Motor neuron (in vitro differentiated cells): Measurements from ENCODE around the gene ATG13. TPM values are rescaled to one million over a fixed set of nuclear protein-coding genes. Genes with fewer than 3 reads are reported as not detected.
A peak's percentile ranks its signal among the peaks of the same experiment; 100 is the strongest.
"Not testable (repeated sequence)": the region's sequence is repeated elsewhere in the genome, so short reads cannot be mapped to it uniquely, and the experiment has no call there.

Experiments used
- ATAC-seq, 8 experiments: fragments of 200-7000 bp; cut with Tn5 transposase; replicated peaks in 6 of 8; 2 replicates each; pipeline ENCODE4 v1.8.0; 2021; ENCODE audit warnings: mild to moderate bottlenecking in 8 of 8, moderate library complexity in 8 of 8
- H3K27ac ChIP-seq, 2 donors: fragments of 250-450 bp; sonication (Bioruptor Pico); 2 replicates each; pipeline ENCODE4 v1.9.0; 2021; ENCODE audit warnings: antibody characterized with exemption in 2 of 2, mild to moderate bottlenecking in 2 of 2, moderate library complexity in 1 of 2
- H3K4me1 ChIP-seq, 2 donors: fragments of 250-450 bp; sonication (Bioruptor Pico); replicated peaks in 1 of 2; 2 replicates each; pipeline ENCODE4 v1.6.1; 2021; ENCODE audit warnings: antibody characterized with exemption in 2 of 2, mild to moderate bottlenecking in 2 of 2, moderate library complexity in 1 of 2
- H3K4me3 ChIP-seq, 5 donors: fragments of 250-450 bp; sonication (Bioruptor Pico); 2 replicates each; pipeline ENCODE4 v1.9.0; 2021; ENCODE audit warnings: antibody characterized with exemption in 5 of 5, mild to moderate bottlenecking in 5 of 5, moderate library complexity in 4 of 5
- WGBS, 10 experiments: fragments of 450-650 bp; shearing (Covaris generic); methylation state at CpG; one replicate each; pipeline ENCODE4 v1.0.0; 2022; 5-methylcytosine and 5-hydroxymethylcytosine counted together
- in situ Hi-C, 9 experiments: fragments of 400-800 bp; cut with MboI; loops; one replicate each; pipeline ENCODE4 v1.15.0; 2021; ENCODE audit warnings: low sequenced_read_pairs in 9 of 9, low pct_unique_long_range_greater_than_20kb in 2 of 9; ENCODE audit not compliant: unreplicated experiment in 9 of 9
- total RNA-seq, 8 experiments: library from RNA; unstranded; fragments of 300-600 nt; gene quantifications; 2 replicates each; pipeline versions ENCODE4 v1.2.3 to v1.2.4, GENCODE V29; 2022

Gene ATG13
- total RNA-seq, 8 experiments from 2014 or later: 39.9 to 105 (median 65.6) TPM

DNA sequence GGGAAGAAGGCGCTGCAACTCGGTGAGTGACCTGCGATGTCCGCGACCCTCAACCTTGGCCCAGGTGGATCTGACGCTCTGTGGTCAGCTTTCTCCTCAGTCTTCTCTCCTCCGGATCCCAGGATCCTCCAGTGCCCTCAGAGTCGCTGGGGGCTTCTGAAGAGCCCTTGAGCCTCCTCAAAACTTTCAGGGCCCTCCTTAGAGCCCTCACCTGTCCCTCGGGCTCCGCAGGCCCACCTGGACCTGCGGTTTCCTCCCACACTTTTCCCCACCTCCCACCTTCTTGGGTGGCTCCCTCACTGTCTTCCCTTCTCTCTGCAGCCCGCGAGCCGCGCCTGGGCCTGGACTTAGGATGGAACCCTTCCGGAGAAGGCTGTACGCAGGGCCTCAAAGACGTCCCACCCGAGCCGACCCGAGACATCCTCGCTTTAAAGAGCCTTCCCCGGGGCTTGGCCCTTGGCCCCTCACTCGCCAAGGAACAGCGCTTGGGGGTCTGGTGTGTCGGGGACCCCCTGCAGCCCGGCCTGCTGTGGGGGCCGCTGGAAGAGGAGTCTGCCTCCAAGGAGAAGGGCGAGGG lies 83.8 kb downstream of the ATG13 start:
- Histone ChIP-seq H3K27ac (peak overlapping the region; percentile 98), H3K4me3 (peak overlapping the region; percentile 61 to 93 (median 86)), H3K4me1 (peaks cover 15 to 24% of the 10 kb centered on the region in 2 donors)
- WGBS, 10 experiments: 0 to 7% (median 0%) methylated on average over 1 to 9 of the region's 29 CpGs; no CpG with 5 or more reads in 3 of the 10 experiments
- peak in 3 of 8 experiments; percentile 3 to 5 (median 5) for ATAC-seq
- in situ Hi-C loops: no loop called here

DNA sequence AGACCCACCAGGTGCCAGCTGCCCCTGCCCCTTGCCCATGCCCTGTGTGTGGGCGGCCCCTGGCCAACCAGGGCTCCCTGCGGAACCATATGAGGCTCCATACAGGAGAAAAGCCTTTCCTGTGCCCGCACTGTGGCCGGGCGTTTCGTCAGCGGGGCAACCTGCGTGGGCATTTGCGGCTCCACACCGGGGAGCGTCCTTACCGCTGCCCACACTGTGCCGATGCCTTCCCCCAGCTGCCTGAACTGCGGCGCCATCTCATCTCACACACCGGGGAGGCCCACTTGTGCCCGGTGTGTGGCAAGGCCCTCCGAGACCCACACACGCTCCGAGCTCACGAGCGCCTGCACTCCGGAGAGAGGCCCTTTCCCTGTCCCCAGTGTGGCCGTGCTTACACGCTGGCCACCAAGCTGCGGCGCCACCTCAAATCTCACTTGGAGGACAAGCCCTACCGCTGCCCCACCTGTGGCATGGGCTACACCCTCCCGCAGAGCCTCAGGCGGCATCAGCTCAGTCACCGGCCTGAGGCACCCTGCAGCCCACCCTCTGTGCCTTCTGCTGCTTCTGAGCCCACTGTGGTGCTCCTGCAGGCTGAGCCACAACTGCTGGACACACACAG lies 87.8 kb downstream of the ATG13 start:
- Histone ChIP-seq H3K27ac (no peak overlapping the region), H3K4me1 (peaks cover 4 to 8% of the 10 kb centered on the region in 2 donors), H3K4me3 (no peak overlapping the region)
- in situ Hi-C loops: no loop called here
- WGBS, 10 experiments: 90 to 93% methylated on average over 6 to 13 of the region's 31 CpGs; no CpG with 5 or more reads in 8 of the 10 experiments
- no peak for ATAC-seq

DNA sequence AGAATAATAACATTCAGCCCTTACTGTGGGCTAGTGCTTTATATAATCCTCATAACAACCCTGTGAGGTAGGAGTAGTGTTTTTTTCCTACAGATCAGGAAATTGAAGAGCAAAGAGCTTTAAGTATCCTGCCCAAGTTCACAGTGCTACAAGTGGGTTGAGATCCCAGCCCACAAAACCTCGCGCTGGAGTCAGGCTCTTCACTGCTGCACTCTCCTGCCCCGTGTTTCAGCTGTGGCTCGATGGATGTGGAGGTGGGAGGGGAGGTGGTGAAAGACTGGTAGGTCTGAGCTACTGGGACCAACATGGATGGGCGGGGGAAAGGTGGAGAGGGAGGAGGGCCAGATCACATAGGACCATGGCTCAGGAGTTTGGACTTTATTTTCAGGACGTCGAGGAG lies 89.5 kb downstream of the ATG13 start:
- Histone ChIP-seq H3K4me3 (no peak overlapping the region), H3K4me1 (peaks cover 1 to 3% of the 10 kb centered on the region in 2 donors), H3K27ac (no peak overlapping the region)
- WGBS, 10 experiments: 70 to 100% (median 90%) methylated on average over 2 to 4 of the region's 7 CpGs; no CpG with 5 or more reads in 6 of the 10 experiments
- in situ Hi-C loops: no loop called here
- no peak for ATAC-seq

DNA sequence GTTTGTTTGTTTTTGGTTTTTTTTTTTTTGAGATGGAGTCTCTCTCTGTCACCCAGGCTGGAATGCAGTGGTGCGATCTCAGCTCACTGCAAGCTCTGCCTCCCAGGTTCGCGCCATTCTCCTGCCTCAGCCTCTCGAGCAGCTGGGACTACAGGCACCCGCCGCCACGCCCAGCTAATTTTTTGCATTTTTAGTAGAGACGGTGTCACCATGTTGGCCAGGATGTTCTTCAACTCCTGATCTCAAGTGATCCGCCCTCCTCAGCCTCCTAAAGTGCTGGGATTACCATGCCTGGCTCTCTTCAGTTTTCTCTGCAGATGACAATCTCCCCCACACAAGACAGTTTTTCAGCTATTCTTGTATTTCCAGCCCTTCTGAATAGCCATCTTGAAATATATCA lies 92.0 kb downstream of the ATG13 start:
- H3K4me1 ChIP-seq, in situ Hi-C loops, H3K27ac ChIP-seq, ATAC-seq, H3K4me3 ChIP-seq: not testable (repeated sequence)
- 14 to 93% (median 90%) methylated on average over 1 to 9 of the region's 9 CpGs; no CpG with 5 or more reads in 6 of the 10 experiments for WGBS, 10 experiments

DNA sequence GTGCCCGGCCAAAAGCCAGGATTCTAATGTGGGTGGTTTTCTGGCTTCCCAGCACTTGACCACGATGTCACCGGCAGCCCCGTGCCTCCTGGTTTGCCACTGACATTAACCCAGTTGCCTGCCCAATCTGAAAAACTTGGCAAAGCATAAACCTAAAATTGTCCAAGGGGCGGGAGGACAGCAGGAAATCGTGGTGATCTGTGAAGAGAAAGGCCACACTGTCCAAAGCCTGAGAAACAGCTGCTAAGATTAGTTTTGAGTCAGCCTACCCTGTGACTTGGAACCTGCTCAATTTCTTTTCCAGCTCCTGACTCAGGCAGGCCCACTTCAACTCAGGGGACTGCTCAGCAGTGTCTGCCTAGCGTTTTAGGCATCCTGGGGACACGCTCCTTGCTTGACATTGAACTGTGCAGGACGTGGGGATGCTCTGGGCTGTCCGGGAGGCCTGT lies 93.5 kb downstream of the ATG13 start:
- peak in 2 of 8 experiments; percentile 83 to 86 for ATAC-seq
- H3K27ac ChIP-seq: no peak overlapping the region
- in situ Hi-C loops: no loop called here
- 7 to 100% (median 70%) methylated on average over 1 to 5 of the region's 10 CpGs; no CpG with 5 or more reads in 3 of the 10 experiments for WGBS, 10 experiments
- H3K4me1 ChIP-seq: no peaks in the 10 kb centered on the region
- no peak overlapping the region for H3K4me3 ChIP-seq

DNA sequence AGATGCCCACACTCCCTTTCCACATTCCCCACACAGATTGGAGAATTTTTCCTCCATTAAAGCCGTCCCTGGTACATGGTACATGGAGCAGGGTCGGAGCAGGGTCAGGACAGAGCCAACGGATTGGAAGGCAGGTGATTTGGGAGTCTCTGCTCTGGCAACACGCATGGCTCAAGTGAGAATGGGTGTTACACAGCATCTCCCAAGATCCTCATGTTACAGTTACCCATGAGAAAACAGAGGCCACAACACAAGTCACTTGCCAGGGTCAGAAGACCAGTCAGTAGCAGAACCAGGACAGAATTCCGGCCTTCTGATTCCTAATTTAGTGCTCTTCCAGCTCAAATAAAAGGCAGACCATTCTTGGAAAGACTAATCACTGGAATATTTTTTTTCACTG lies 94.0 kb downstream of the ATG13 start:
- in situ Hi-C loops: no loop called here
- ATAC-seq: peak in 2 of 8 experiments; percentile 16 to 38
- Histone ChIP-seq H3K27ac (no peak overlapping the region), H3K4me1 (no peaks in the 10 kb centered on the region), H3K4me3 (no peak overlapping the region)
- 17 to 100% (median 71%) methylated on average over 1 to 4 of the region's 5 CpGs; no CpG with 5 or more reads in 5 of the 10 experiments for WGBS, 10 experiments

DNA sequence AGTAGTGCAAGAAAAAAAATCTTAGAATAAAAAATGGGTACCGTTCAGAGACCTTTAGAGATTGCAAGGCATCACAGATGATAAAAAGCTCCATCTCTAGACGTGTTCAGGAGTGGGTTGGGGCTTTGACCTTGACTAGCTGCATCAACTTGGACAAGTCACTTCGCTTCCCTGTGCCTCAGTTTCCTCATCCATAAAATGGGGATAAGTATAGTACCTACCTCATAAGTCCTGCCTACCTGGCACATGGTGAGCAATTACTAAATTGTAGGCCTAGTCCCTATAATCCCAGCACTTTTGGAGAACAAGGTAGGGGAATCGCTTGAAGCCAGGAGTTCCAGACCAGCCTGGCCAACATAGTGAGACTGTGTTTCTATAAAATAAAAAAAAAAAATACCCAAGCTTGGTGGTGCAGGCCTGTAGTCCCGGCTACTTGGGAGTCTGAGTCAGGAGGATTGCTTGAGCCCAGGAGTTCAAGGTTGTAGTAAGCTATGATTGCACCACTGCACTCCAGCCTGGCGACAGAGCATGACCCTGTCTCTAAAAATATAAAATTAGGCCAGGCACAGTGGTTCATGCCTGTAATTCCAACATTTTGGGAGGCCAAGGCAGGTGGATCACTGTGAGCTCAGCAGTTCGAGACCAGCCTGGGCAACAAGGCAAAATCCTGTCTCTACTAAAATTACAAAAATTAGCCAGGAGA lies 95.7 kb downstream of the ATG13 start:
- no peak for ATAC-seq
- H3K4me3 ChIP-seq: no peak overlapping the region
- no peaks in the 10 kb centered on the region for H3K4me1 ChIP-seq
- in situ Hi-C loops: no loop called here
- H3K27ac ChIP-seq: no peak overlapping the region
- WGBS, 10 experiments: 67 to 95% (median 82%) methylated on average over 1 to 7 of the region's 7 CpGs

DNA sequence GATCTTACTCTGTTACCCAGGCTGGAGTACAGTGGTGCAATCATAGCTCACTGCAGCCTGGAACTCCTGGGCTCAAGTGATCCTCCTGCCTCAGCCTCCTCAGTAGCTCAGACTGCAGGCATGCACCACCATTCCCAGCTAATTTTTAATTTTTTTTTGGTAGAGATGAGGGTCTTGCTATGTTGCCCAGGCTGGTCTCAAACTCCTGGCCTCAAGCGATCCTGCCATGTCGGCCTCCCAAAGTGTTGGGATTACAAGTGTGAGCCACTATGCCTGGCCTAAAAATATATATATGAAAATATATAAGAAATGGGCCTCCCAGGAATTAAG lies 100.4 kb downstream of the ATG13 start:
- 80 to 84% methylated on average over 1 to 2 of the region's 2 CpGs; no CpG with 5 or more reads in 8 of the 10 experiments for WGBS, 10 experiments
- ATAC-seq, H3K4me3 ChIP-seq, H3K27ac ChIP-seq, in situ Hi-C loops, H3K4me1 ChIP-seq: not testable (repeated sequence)

DNA sequence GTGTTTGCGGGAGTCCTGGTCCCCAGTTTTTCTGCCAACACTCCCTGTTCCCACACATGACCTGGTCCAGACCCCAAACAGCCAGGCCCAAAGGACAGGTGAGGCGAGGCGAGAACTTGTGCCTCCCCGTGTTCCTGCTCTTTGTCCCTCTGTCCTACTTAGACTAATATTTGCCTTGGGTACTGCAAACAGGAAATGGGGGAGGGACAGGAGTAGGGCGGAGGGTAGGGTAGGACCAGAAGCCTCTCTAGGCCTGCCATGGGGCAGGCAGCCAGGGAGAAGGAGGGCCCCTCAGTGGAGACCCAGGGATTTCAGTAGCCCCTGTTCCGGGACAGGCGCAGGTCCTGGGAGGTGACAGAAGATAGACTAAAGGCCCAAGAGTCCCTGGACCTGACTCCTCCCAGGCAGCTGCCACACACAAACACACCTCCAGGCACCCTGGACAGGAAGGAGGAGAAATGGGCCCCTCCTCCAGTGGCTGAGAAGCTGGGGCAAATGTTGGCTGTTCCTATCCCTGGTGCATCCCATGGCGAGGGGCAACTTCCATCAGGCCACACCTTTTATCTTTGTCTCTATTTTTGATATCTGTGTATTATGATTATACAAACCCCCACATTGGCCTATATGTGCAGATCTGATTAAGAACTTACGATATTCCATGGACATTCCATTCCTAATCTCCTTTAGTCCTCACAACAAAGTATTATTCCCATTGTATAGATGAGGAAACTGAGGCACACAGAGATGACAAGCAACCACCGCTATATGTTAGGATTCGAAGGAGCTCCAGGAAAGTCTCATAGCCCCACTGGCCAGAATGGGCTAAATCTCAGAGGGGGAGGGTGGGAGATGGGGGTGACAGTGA lies 101.0 kb downstream of the ATG13 start:
- ATAC-seq: peak in 2 of 8 experiments; percentile 17 to 25
- in situ Hi-C loops: no loop called here
- H3K4me3 ChIP-seq: no peak overlapping the region
- H3K4me1 ChIP-seq: peaks cover 0 to 6% of the 10 kb centered on the region in 2 donors
- H3K27ac ChIP-seq: no peak overlapping the region
- WGBS, 10 experiments: 85 to 100% (median 100%) methylated on average over 1 to 6 of the region's 11 CpGs; no CpG with 5 or more reads in 3 of the 10 experiments

DNA sequence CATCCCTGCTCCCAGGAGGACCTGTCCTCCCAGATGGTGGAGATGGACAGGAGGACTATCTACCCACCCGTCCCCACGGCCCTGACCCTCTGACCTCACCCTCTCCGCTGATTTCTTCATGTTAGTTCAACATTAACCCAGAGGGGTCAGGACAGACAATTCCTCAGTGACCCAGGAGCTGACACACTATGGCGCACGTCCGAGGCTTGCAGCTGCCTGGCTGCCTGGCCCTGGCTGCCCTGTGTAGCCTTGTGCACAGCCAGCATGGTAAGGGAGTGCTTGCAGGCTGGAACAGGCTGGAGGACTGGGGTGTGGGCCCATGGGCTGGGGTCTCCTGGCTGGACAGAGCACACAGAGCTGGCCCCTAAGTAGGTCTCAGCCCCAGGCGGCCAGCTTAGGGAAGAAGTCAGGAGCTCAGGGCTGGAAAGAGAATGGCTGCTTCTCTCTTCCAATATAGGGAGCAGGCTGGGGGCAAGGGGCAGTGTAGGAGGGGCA lies 101.7 kb downstream of the ATG13 start, which contains the start of gene F2:
TSS of gene F2 (plus strand) at position 166 of the 495 bp plus-strand sequence. CDS start at position 189, 23 bp downstream.
- H3K4me1 ChIP-seq: peaks cover 2 to 9% of the 10 kb centered on the region in 2 donors
- in situ Hi-C loops: no loop called here
- 0 to 20% (median 11%) methylated on average over 1 to 4 of the region's 7 CpGs; no CpG with 5 or more reads in 6 of the 10 experiments for WGBS, 10 experiments
- ATAC-seq: no peak
- no peak within 1 kb of the TSS for H3K27ac ChIP-seq
- H3K4me3 ChIP-seq: no peak within 1 kb of the TSS

DNA sequence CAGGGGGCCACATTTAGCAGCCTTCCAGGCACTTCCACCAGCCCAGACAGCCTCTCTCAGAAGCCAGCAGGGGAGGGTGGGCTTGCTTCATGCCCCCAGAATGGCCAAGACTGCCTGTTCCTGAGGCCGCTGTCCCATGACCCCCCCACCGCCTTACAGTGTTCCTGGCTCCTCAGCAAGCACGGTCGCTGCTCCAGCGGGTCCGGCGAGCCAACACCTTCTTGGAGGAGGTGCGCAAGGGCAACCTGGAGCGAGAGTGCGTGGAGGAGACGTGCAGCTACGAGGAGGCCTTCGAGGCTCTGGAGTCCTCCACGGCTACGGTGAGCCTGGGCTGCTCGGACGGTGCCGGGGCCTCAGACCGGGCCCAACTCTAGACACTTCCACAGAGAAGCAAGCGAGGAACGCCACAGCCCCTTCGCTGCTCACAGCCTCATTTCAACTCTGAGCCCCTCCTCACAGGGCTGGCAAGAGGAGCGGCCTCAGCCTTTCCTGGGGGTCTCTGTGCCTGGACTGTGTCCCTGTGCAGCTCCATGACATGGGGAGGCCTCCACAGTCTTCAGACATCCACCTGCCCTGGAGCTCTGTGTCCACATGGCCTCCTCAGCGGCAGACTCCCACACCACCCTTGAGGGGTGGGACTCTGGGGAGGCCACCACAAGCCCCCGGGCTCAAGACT lies 102.3 kb downstream of the ATG13 start:
- ATAC-seq: no peak

DNA sequence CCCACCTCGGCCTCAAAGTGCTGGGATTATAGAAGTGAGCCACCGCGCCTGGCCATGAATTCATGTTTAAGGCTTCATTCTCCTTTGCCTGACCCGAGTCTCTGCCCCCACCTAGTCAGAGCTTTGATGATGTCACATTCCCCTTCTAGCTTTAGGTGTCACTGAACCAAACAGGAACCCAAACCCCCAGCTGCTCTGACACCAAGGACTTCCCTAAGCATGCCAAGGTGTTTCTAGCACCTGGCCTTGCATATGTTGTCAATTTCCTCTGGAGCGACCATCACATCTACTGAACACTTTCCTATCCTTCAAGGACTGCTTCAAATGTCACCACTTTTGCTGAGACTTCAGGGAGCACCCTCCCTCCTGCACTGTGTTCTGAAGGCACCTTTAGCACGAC lies 103.9 kb downstream of the ATG13 start:
- 30 to 100% (median 76%) methylated on average over 1 to 6 of the region's 6 CpGs; no CpG with 5 or more reads in 3 of the 10 experiments for WGBS, 10 experiments
- Histone ChIP-seq H3K27ac (no peak overlapping the region), H3K4me3 (no peak overlapping the region), H3K4me1 (peaks cover 6 to 9% of the 10 kb centered on the region in 2 donors)
- in situ Hi-C loops: no loop called here
- ATAC-seq: no peak

More for the DNA sequence above, 102.3 kb downstream of the ATG13 start:
- WGBS, 10 experiments: 55% methylated on average over 2 of the region's 25 CpGs; no CpG with 5 or more reads in 9 of the 10 experiments
- in situ Hi-C loops: no loop called here
- Histone ChIP-seq H3K4me1 (peaks cover 6 to 9% of the 10 kb centered on the region in 2 donors), H3K4me3 (no peak overlapping the region), H3K27ac (no peak overlapping the region)
